ENCODE measurements around the gene CES3.

DNA sequence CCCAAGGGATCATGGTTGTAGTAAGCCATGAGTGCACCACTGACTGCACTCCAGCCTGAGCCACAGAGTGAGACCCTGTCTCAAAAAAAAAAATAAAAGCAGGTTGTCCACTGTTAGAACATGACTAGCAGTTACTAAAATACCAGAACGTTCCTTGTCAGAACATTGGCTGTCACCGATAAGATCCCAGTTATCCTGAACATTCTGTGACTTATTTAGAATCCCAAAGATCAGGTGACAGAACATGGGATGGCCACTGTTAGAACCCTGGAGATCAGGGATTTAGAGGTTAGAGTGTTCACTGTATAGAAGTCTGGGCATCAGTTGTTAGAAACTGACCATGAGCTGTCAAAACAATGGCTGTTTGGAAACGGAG, 35.9 kb downstream of the CES3 start:
- no peak for TF ChIP-seq POLR2A (IDR thresholded peaks at IDR 0.05)
- no peak for TF ChIP-seq CTCF (IDR thresholded peaks at IDR 0.05)

All from thyroid gland (tissue), 4 donors.